Sigmoid colon (tissue), 7 donors: ENCODE results near the gene C14orf93. TPM values are rescaled to one million over a fixed set of nuclear protein-coding genes. Genes with fewer than 3 reads are reported as not detected.

ENCODE experiments used
- DNase-seq: peaks from one replicate; pipeline ENCODE4 v3.0.0-alpha.2; 2019
- H3K27ac ChIP-seq, 4 donors: fragments of 200-600 bp; sonication (generic); one replicate each; pipeline ENCODE4 v1.5.1; 2016 to 2019; ENCODE audit warnings: mild to moderate bottlenecking in 1 of 4
- H3K27me3 ChIP-seq, 3 donors: fragments of 200-600 bp; sonication (generic); one replicate each; pipeline ENCODE4 v1.5.1; 2019; ENCODE audit warnings: mild to moderate bottlenecking in 1 of 3
- H3K36me3 ChIP-seq, 4 donors: fragments of 200-600 bp; sonication (generic); one replicate each; pipeline ENCODE4 v1.5.1; 2016 to 2019
- H3K4me1 ChIP-seq, 4 donors: fragments of 200-600 bp; sonication (generic); one replicate each; pipeline ENCODE4 v1.5.1; 2017 to 2019
- H3K4me3 ChIP-seq, 4 donors: fragments of 200-600 bp; sonication (generic); one replicate each; pipeline ENCODE4 v1.5.1; 2017 to 2019; ENCODE audit warnings: mild to moderate bottlenecking in 2 of 4, moderate library complexity in 1 of 4
- H3K9me3 ChIP-seq, 4 donors: fragments of 200-600 bp in 3 of 4; sonication (generic) in 3 of 4; one replicate each; pipeline versions ENCODE4 v1.5.1 to v1.6.1; 2013 to 2019
- EP300 ChIP-seq, 4 donors: sonication (generic); formaldehyde crosslinking; IDR thresholded peaks; one replicate each; pipeline ENCODE4 v1.6.1; 2017; ENCODE audit warnings: antibody characterized with exemption in 4 of 4
- POLR2A ChIP-seq, 2 donors: fragments of 450-650 bp; IDR thresholded peaks; one replicate each; pipeline ENCODE4 v1.6.1; 2016; ENCODE audit warnings: antibody characterized with exemption in 2 of 2, mild to moderate bottlenecking in 2 of 2, moderate library complexity in 2 of 2
- POLR2AphosphoS5 ChIP-seq, 4 donors: sonication (generic); formaldehyde crosslinking; IDR thresholded peaks; one replicate each; pipeline ENCODE4 v1.6.1; 2017; ENCODE audit warnings: antibody characterized with exemption in 4 of 4
- WGBS, 2 donors: extraction: QIAGEN DNeasy Blood & Tissue Kit; methylation state at CpG; one replicate each; pipeline ENCODE4 v1.1.7; 2013; 5-methylcytosine and 5-hydroxymethylcytosine counted together
- intact Hi-C: fragments of 100-400 bp; cut with DNase I; formaldehyde crosslinking; loops from one replicate; pipeline ENCODE4 v1.15.1; 2023
- polyA plus RNA-seq, 3 donors: library from polyadenylated mRNA; stranded (reverse); fragments of 200-250 nt; gene quantifications; one replicate each; pipeline ENCODE4 v1.2.3, GENCODE V29; 2013
- total RNA-seq, 4 donors: library from RNA; depleted of rRNA; stranded (reverse); fragments of >200 nt; gene quantifications; one replicate each; pipeline ENCODE4 v1.1.0, GENCODE V29; 2016
- TF ChIP-seq, protein P1 (sequence below), 4 experiments: fragments of 450-650 bp in 3 of 4; fragments of 200-600 bp in 1 of 4; IDR thresholded peaks; one replicate each; pipeline ENCODE4 v1.5.1; 2016 to 2019; ENCODE audit warnings: antibody characterized with exemption in 4 of 4, mild to moderate bottlenecking in 3 of 4, moderate library complexity in 2 of 4
- donor health status: healthy with polysubstance abuse.
- donor health status: Bipolar disorder and iron deficiency.
- donor health status: healthy.

Gene C14orf93
- total and polyA plus RNA-seq, 7 donors: 7.4 to 19.9 (median 10.6) TPM

DNA sequence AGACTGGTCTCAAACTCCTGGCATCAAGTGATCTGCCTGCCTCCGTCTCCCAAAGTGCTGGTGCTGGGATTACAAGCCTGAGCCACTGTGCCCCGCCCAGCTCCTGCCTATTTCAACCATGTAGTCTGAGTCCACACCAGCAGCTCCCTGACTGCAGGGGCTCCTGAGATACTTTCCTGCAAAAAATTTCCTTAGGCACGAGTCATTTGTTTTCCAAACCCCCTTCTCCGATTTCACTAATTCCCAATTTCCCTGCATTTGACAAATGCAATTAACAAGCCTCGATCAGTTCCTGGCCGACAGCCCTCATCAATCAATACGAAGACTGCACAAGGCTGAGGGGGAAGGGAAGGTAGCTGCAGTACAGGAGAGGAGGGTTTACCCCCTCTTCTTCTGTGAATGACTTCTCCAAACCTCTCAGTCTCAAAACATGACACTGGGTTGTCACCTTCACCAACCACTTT, 14.7 kb upstream of the C14orf93 start:
- intact Hi-C loops: no loop called here
- Histone ChIP-seq H3K27me3 (no peaks in the 10 kb centered on the region), H3K4me3 (no peak overlapping the region), H3K9me3 (no peaks in the 10 kb centered on the region), H3K36me3 (peaks cover 8 to 56% (median 12%) of the 10 kb centered on the region in 4 donors), H3K27ac (no peak overlapping the region), H3K4me1 (no peaks in the 10 kb centered on the region)
- 71 to 77% methylated on average over 7 of the region's 7 CpGs for WGBS, 2 donors
- TF ChIP-seq EP300 (IDR thresholded peaks at IDR 0.05) (no peak), POLR2A (IDR thresholded peaks at IDR 0.05) (no peak), POLR2AphosphoS5 (IDR thresholded peaks at IDR 0.05) (no peak)
- TF ChIP-seq, protein P1, sequence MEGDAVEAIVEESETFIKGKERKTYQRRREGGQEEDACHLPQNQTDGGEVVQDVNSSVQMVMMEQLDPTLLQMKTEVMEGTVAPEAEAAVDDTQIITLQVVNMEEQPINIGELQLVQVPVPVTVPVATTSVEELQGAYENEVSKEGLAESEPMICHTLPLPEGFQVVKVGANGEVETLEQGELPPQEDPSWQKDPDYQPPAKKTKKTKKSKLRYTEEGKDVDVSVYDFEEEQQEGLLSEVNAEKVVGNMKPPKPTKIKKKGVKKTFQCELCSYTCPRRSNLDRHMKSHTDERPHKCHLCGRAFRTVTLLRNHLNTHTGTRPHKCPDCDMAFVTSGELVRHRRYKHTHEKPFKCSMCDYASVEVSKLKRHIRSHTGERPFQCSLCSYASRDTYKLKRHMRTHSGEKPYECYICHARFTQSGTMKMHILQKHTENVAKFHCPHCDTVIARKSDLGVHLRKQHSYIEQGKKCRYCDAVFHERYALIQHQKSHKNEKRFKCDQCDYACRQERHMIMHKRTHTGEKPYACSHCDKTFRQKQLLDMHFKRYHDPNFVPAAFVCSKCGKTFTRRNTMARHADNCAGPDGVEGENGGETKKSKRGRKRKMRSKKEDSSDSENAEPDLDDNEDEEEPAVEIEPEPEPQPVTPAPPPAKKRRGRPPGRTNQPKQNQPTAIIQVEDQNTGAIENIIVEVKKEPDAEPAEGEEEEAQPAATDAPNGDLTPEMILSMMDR (IDR thresholded peaks at IDR 0.05): no peak
- no peak for DNase-seq

DNA sequence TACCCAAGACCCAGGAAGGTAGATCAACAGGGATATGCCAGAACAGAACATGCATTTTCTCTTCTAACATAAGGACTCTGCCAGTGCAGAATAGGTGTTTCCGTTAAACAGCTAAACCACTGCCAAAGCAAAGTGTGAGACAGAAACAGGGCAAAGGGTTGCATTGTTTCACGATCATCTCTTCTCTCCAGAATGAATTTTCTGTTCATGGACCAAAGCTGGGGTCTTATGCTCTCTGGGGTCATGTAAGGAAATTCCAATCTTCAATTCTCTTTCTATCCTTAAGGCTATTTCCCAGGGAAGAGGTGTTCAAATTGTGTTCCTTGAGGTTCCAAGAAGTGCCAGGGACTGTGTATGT, 13.8 kb upstream of the C14orf93 start:
- H3K4me3 ChIP-seq: no peak overlapping the region
- no peak for DNase-seq
- H3K27ac ChIP-seq: no peak overlapping the region
- intact Hi-C loops: no loop called here
- 88 to 97% methylated on average over 2 of the region's 2 CpGs for WGBS, 2 donors
- TF ChIP-seq EP300 (IDR thresholded peaks at IDR 0.05) (no peak), POLR2A (IDR thresholded peaks at IDR 0.05) (no peak), POLR2AphosphoS5 (IDR thresholded peaks at IDR 0.05) (no peak)
- TF ChIP-seq, protein P1 (IDR thresholded peaks at IDR 0.05): no peak
- no peaks in the 10 kb centered on the region for H3K27me3 ChIP-seq
- no peaks in the 10 kb centered on the region for H3K9me3 ChIP-seq
- H3K4me1 ChIP-seq: no peaks in the 10 kb centered on the region
- peaks cover 8 to 47% (median 12%) of the 10 kb centered on the region in 4 donors for H3K36me3 ChIP-seq

DNA sequence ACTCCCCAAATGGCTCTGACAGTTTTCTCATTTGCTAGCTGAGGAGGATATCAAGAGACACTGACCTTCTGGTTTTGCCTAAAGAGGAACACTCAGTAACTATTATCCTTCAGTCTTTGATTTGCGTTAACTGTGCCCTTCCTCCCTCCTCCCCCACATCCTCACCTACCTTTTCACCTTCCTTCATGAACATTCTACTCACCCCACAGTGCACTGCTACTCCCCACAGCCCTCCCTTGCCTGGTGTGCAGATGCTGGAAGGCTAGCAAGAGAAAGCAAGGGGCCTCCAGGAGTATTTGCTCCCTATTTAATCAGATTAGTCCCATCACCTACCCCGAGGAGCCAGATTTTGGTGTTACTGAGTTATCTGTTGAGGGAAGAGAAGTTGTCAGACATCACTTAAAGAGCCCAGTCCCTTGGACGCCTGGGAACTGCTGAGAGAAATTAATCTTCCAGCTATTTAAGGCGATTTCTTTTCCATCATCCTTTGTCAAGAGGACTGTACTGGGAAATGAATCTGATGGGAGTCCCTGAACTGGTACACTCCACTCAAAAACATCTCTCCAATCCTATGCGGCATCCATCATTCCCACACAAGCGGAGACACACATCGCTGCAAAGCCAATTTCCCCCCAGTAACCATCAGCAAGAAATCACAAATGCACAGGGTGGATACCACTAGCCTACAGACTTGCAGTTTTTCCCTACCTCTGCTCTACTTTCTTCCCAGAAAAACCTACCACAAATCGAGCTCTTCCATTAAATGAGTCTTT, 13.3 kb upstream of the C14orf93 start:
- no peak for DNase-seq
- H3K4me1 ChIP-seq: no peaks in the 10 kb centered on the region
- WGBS, 2 donors: 89% methylated on average over 8 of the region's 8 CpGs
- H3K4me3 ChIP-seq: no peak overlapping the region
- no peaks in the 10 kb centered on the region for H3K27me3 ChIP-seq
- H3K27ac ChIP-seq: no peak overlapping the region
- H3K36me3 ChIP-seq: peaks cover 8 to 41% (median 12%) of the 10 kb centered on the region in 4 donors
- TF ChIP-seq EP300 (IDR thresholded peaks at IDR 0.05): no peak
- TF ChIP-seq POLR2AphosphoS5 (IDR thresholded peaks at IDR 0.05): no peak
- TF ChIP-seq POLR2A (IDR thresholded peaks at IDR 0.05): no peak
- TF ChIP-seq, protein P1 (IDR thresholded peaks at IDR 0.05): no peak
- no peaks in the 10 kb centered on the region for H3K9me3 ChIP-seq
- intact Hi-C loops: no loop called here

DNA sequence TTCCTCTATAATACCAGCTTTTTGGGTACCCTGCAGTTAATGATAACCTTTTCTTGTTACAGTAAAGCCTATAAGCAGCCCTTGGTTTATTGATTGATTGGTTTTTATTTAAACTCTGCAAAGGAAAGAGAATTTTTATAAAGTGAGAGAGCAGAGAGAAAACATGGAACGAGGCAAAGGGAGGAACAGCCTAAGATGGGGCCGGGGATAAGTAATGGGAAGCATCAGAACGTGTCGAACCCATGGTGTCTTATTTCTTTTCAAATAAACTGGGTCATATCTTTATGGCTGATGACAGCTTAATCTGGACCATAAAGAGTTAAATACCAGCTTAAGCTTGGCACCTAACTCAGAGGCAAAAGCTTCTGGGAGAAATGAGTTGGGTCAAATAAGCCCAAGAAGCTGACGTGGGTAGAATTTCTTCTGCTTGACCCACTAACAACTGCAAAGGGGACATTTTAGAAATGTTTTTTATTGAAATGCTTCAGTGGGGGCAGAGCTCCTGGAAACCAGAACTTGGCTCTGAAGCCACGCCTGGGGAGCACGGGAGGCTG, 12.0 kb upstream of the C14orf93 start:
- Histone ChIP-seq H3K9me3 (no peaks in the 10 kb centered on the region), H3K27me3 (no peaks in the 10 kb centered on the region), H3K27ac (no peak overlapping the region), H3K36me3 (peaks cover 0 to 29% (median 12%) of the 10 kb centered on the region in 4 donors), H3K4me3 (no peak overlapping the region), H3K4me1 (no peaks in the 10 kb centered on the region)
- WGBS, 2 donors: 60 to 77% methylated on average over 7 of the region's 7 CpGs
- intact Hi-C loops: no loop called here
- TF ChIP-seq EP300 (IDR thresholded peaks at IDR 0.05) (no peak), POLR2A (IDR thresholded peaks at IDR 0.05) (no peak), POLR2AphosphoS5 (IDR thresholded peaks at IDR 0.05) (no peak)
- TF ChIP-seq, protein P1 (IDR thresholded peaks at IDR 0.05): no peak
- no peak for DNase-seq
